Neural cell (in vitro differentiated cells): ENCODE measurements around the gene ANKRD35. TPM values are rescaled to one million over a fixed set of nuclear protein-coding genes. Genes with fewer than 3 reads are reported as not detected.

Experiments used
- H2AFZ ChIP-seq: fragments of 200-600, 300-800 bp; sonication (generic), shearing (Covaris generic); 2 replicates; pipeline ENCODE4 v1.6.0; 2014; ENCODE audit warnings: low read depth, mild to moderate bottlenecking, antibody characterized with exemption, low read length, moderate library complexity
- H3F3A ChIP-seq: fragments of 200-600 bp; shearing (Covaris generic); 2 replicates; pipeline ENCODE4 v1.6.1; 2016; ENCODE audit warnings: mild to moderate bottlenecking, moderate library complexity, mixed read lengths, antibody characterized with exemption, low read length; ENCODE audit not compliant: insufficient read depth, poor library complexity, severe bottlenecking
- H3K27ac ChIP-seq: fragments of 200-600, 300-800 bp; sonication (generic), shearing (Covaris generic); 2 replicates; pipeline ENCODE4 v1.5.1; 2014; ENCODE audit warnings: mild to moderate bottlenecking, low read length, moderate library complexity
- H3K27me3 ChIP-seq: fragments of 300-800, 200-600 bp; sonication (generic), shearing (Covaris generic); 2 replicates; pipeline ENCODE4 v1.6.0; 2014; ENCODE audit warnings: mild to moderate bottlenecking, low read depth, low read length, moderate library complexity; ENCODE audit not compliant: insufficient read depth
- H3K36me3 ChIP-seq: fragments of 300-800, 200-600 bp; sonication (generic), shearing (Covaris generic); 2 replicates; pipeline ENCODE4 v1.5.1; 2014; ENCODE audit warnings: mild to moderate bottlenecking, antibody characterized with exemption, low read length, moderate library complexity; ENCODE audit not compliant: insufficient read depth
- H3K4me2 ChIP-seq: fragments of 300-800, 200-600 bp; sonication (generic), shearing (Covaris generic); 2 replicates; pipeline ENCODE4 v1.6.0; 2014; ENCODE audit warnings: mild to moderate bottlenecking, low read length
- H3K4me3 ChIP-seq: fragments of 300-800, 200-600 bp; sonication (generic), shearing (Covaris generic); 2 replicates; pipeline ENCODE4 v1.5.1; 2014; ENCODE audit warnings: mild to moderate bottlenecking, low read length, moderate library complexity
- H3K79me2 ChIP-seq: fragments of 200-600 bp; shearing (Covaris generic); replicated peaks from 2 replicates; pipeline ENCODE4 v1.6.0; 2014; ENCODE audit warnings: mild to moderate bottlenecking, low read length, moderate library complexity; ENCODE audit not compliant: insufficient read depth
- H3K9ac ChIP-seq: fragments of 300-800, 200-600 bp; sonication (generic), shearing (Covaris generic); 2 replicates; pipeline ENCODE4 v1.6.1; 2016; ENCODE audit warnings: mild to moderate bottlenecking, low read length, mixed read lengths
- H3K9me2 ChIP-seq: fragments of 200-600 bp; shearing (Covaris generic); 2 replicates; pipeline ENCODE4 v1.6.1; 2016; ENCODE audit warnings: mild to moderate bottlenecking, low read length, mixed read lengths; ENCODE audit not compliant: insufficient read depth
- H3K9me3 ChIP-seq: fragments of 200-600, 300-800 bp; sonication (generic), shearing (Covaris generic); 2 replicates; pipeline ENCODE4 v1.6.1; 2016; ENCODE audit warnings: mild to moderate bottlenecking, mixed run types, low read length, moderate library complexity, mixed read lengths
- H4K20me1 ChIP-seq: fragments of 200-600 bp; shearing (Covaris generic); 2 replicates; pipeline ENCODE4 v1.6.1; 2016; ENCODE audit warnings: mild to moderate bottlenecking, mixed run types; ENCODE audit not compliant: insufficient read depth
- CTCF ChIP-seq: fragments of 450-650 bp; IDR thresholded peaks from 2 replicates; pipeline ENCODE4 v1.5.1; 2014; ENCODE audit warnings: antibody characterized with exemption, mild to moderate bottlenecking, moderate library complexity; ENCODE audit not compliant: poor library complexity, severe bottlenecking
- EP300 ChIP-seq: fragments of 450-650 bp; conservative IDR thresholded peaks from 2 replicates; pipeline ENCODE4 v1.6.1; 2014; ENCODE audit warnings: antibody characterized with exemption, mild to moderate bottlenecking, moderate library complexity; ENCODE audit not compliant: poor library complexity, severe bottlenecking
- EZH2 ChIP-seq: fragments of 200-600, 300-800 bp; shearing (Covaris generic), sonication (generic); IDR thresholded peaks from 2 replicates; pipeline ENCODE4 v1.6.1; 2014; ENCODE audit warnings: antibody characterized with exemption, low read length, borderline replicate concordance, mild to moderate bottlenecking; ENCODE audit not compliant: insufficient read depth, poor library complexity, severe bottlenecking
- MXI1 ChIP-seq: fragments of 450-650 bp; conservative IDR thresholded peaks from 2 replicates; pipeline ENCODE4 v1.6.1; 2014; ENCODE audit warnings: antibody characterized with exemption, mild to moderate bottlenecking; ENCODE audit not compliant: poor library complexity, severe bottlenecking
- POLR2AphosphoS5 ChIP-seq: IDR thresholded peaks from 2 replicates; pipeline ENCODE4 v1.6.1; 2012
- RAD21 ChIP-seq: fragments of 450-650 bp; conservative IDR thresholded peaks from 2 replicates; pipeline ENCODE4 v1.6.1; 2014; ENCODE audit warnings: antibody characterized with exemption, mild to moderate bottlenecking, moderate library complexity
- REST ChIP-seq: IDR thresholded peaks from 2 replicates; pipeline ENCODE4 v1.6.1; 2012; ENCODE audit warnings: borderline replicate concordance
- SMC3 ChIP-seq: fragments of 450-650 bp; conservative IDR thresholded peaks from 2 replicates; pipeline ENCODE4 v1.6.1; 2014; ENCODE audit warnings: antibody characterized with exemption, mild to moderate bottlenecking, moderate library complexity; ENCODE audit not compliant: poor library complexity
- TAF1 ChIP-seq: IDR thresholded peaks from 2 replicates; pipeline ENCODE4 v1.6.1; 2012; ENCODE audit warnings: low read depth
- polyA plus RNA-seq: library from polyadenylated mRNA; depleted of rRNA; stranded (reverse); fragments of >200 nt; gene quantifications from 2 replicates; pipeline ENCODE4 v1.2.3, GENCODE V29; 2014

ANKRD35 gene
- polyA plus RNA-seq, 1 donor from 2014 or later: not detected

GRCh38 chr1:145871994-145872924, 13.4 kb downstream of the ANKRD35 start:
- Histone ChIP-seq H3K9me3 (no peaks in the 10 kb centered on the region), H3K4me3 (peak overlapping the region; percentile 30), H2AFZ (no peak overlapping the region), H3K27me3 (peaks cover 8% of the 10 kb centered on the region), H3F3A (no peaks in the 10 kb centered on the region), H3K36me3 (no peaks in the 10 kb centered on the region), H3K9ac (no peak overlapping the region), H4K20me1 (no peaks in the 10 kb centered on the region), H3K9me2 (no peaks in the 10 kb centered on the region), H3K27ac (no peak overlapping the region), H3K79me2 (no peaks in the 10 kb centered on the region), H3K4me2 (no peak overlapping the region)
- TF ChIP-seq REST (no peak), POLR2AphosphoS5 (no peak), EP300 (no peak), TAF1 (no peak), EZH2 (no peak), CTCF (no peak), RAD21 (no peak), MXI1 (no peak), SMC3 (no peak)

GRCh38 chr1:145868232-145868631, 17.4 kb downstream of the ANKRD35 start:
- H3K27me3 ChIP-seq: peaks cover 8% of the 10 kb centered on the region
- no peak overlapping the region for H3K4me3 ChIP-seq
- H4K20me1 ChIP-seq: no peaks in the 10 kb centered on the region
- no peaks in the 10 kb centered on the region for H3F3A ChIP-seq
- no peak overlapping the region for H3K4me2 ChIP-seq
- no peak for TF ChIP-seq EP300
- no peak for TF ChIP-seq CTCF
- no peak for TF ChIP-seq SMC3
- no peak for TF ChIP-seq MXI1
- no peak for TF ChIP-seq POLR2AphosphoS5
- TF ChIP-seq EZH2: no peak
- TF ChIP-seq RAD21: no peak
- no peak for TF ChIP-seq REST
- no peak for TF ChIP-seq TAF1
- no peaks in the 10 kb centered on the region for H3K9me3 ChIP-seq
- H3K79me2 ChIP-seq: no peaks in the 10 kb centered on the region
- H3K27ac ChIP-seq: no peak overlapping the region
- H2AFZ ChIP-seq: no peak overlapping the region
- no peaks in the 10 kb centered on the region for H3K36me3 ChIP-seq
- H3K9me2 ChIP-seq: no peaks in the 10 kb centered on the region
- H3K9ac ChIP-seq: no peak overlapping the region
